ENCODE measurements around the gene ZNF3.

ZNF3 gene

GRCh38 chr7:100023526-100023925 lies 58.0 kb downstream of the ZNF3 start:
- peaks cover 79% of the 10 kb centered on the region for H3K36me3 ChIP-seq (ENCODE audit: low read depth)
- H3K4me1 ChIP-seq (ENCODE audit: insufficient read depth, poor library complexity, severe bottlenecking): peaks cover 24% of the 10 kb centered on the region
- no peaks in the 10 kb centered on the region for H3K9me3 ChIP-seq (ENCODE audit: severe bottlenecking)
- DNase-seq (ENCODE audit: low spot score) (no peak), ATAC-seq (ENCODE audit: low read depth) (no peak)
- no peak overlapping the region for H3K4me3 ChIP-seq (ENCODE audit: severe bottlenecking)
- no peak for TF ChIP-seq CTCF (IDR thresholded peaks at IDR 0.05; ENCODE audit: poor library complexity, severe bottlenecking)
- peak overlapping the region; percentile 23 for H3K27ac ChIP-seq (ENCODE audit: poor library complexity, severe bottlenecking)
- no peaks in the 10 kb centered on the region for H3K27me3 ChIP-seq (ENCODE audit: insufficient read depth, poor library complexity, severe bottlenecking)

GRCh38 chr7:100022621-100023020 lies 58.9 kb downstream of the ZNF3 start:
- ATAC-seq (ENCODE audit: low read depth) (peak; percentile 82), DNase-seq (ENCODE audit: low spot score) (no peak)
- Histone ChIP-seq H3K27me3 (ENCODE audit: insufficient read depth, poor library complexity, severe bottlenecking) (no peaks in the 10 kb centered on the region), H3K4me1 (ENCODE audit: insufficient read depth, poor library complexity, severe bottlenecking) (peaks cover 24% of the 10 kb centered on the region), H3K36me3 (ENCODE audit: low read depth) (peaks cover 79% of the 10 kb centered on the region), H3K27ac (ENCODE audit: poor library complexity, severe bottlenecking) (peak overlapping the region; percentile 23), H3K4me3 (ENCODE audit: severe bottlenecking) (no peak overlapping the region), H3K9me3 (ENCODE audit: severe bottlenecking) (no peaks in the 10 kb centered on the region)
- TF ChIP-seq CTCF (IDR thresholded peaks at IDR 0.05; ENCODE audit: poor library complexity, severe bottlenecking): no peak

- Histone ChIP-seq H3K4me3 (ENCODE audit: severe bottlenecking) (no peak overlapping the region), H3K36me3 (ENCODE audit: low read depth) (peaks cover 79% of the 10 kb centered on the region), H3K9me3 (ENCODE audit: severe bottlenecking) (no peaks in the 10 kb centered on the region), H3K27ac (ENCODE audit: poor library complexity, severe bottlenecking) (no peak overlapping the region), H3K4me1 (ENCODE audit: insufficient read depth, poor library complexity, severe bottlenecking) (peaks cover 29% of the 10 kb centered on the region), H3K27me3 (ENCODE audit: insufficient read depth, poor library complexity, severe bottlenecking) (no peaks in the 10 kb centered on the region)
- DNase-seq (ENCODE audit: low spot score): no peak
- no peak for TF ChIP-seq CTCF (IDR thresholded peaks at IDR 0.05; ENCODE audit: poor library complexity, severe bottlenecking)
- ATAC-seq (ENCODE audit: low read depth): no peak
Observed at GRCh38 chr7:100021297-100021696, 60.2 kb downstream of the ZNF3 start.
